Memory B cell (primary cell): ENCODE data around the gene CATSPERE.
"Not testable (repeated sequence)": the region's sequence is repeated elsewhere in the genome, so short reads cannot be mapped to it uniquely, and the experiment has no call there.

Experiments used
- ATAC-seq: fragments of 150-1000 bp; cut with Tn5 transposase; 2 replicates; pipeline ENCODE4 v1.10.0; 2021; ENCODE audit warnings: low read depth, mild to moderate bottlenecking, moderate library complexity
- DNase-seq, 2 donors: peaks; one replicate each; pipeline ENCODE4 v3.0.0; 2022; ENCODE audit warnings: low spot score in 2 of 2
- H3K27ac Mint-ChIP-seq: one replicate; pipeline ENCODE4 v1.8.0; 2022; ENCODE audit warnings: mild to moderate bottlenecking, moderate library complexity, mixed read lengths
- H3K27me3 Mint-ChIP-seq: one replicate; pipeline ENCODE4 v1.8.0; 2022; ENCODE audit warnings: mixed read lengths
- H3K36me3 Mint-ChIP-seq: one replicate; pipeline ENCODE4 v1.8.0; 2022; ENCODE audit warnings: mild to moderate bottlenecking, mixed read lengths
- H3K4me1 Mint-ChIP-seq: one replicate; pipeline ENCODE4 v1.8.0; 2022; ENCODE audit warnings: mixed read lengths
- H3K4me3 Mint-ChIP-seq: one replicate; pipeline ENCODE4 v1.8.0; 2022; ENCODE audit warnings: mild to moderate bottlenecking, moderate library complexity, mixed read lengths
- H3K9me3 Mint-ChIP-seq: one replicate; pipeline ENCODE4 v1.8.0; 2022; ENCODE audit warnings: mixed read lengths

Gene CATSPERE

GRCh38 chr1:244660595-244660994, 199.5 kb downstream of the CATSPERE start:
- H3K9me3 Mint-ChIP-seq: no peaks in the 10 kb centered on the region
- DNase-seq: no peak
- peaks cover 26% of the 10 kb centered on the region for H3K4me1 Mint-ChIP-seq
- no peaks in the 10 kb centered on the region for H3K27me3 Mint-ChIP-seq
- no peak overlapping the region for H3K4me3 Mint-ChIP-seq
- ATAC-seq: no peak
- H3K27ac Mint-ChIP-seq: no peak overlapping the region
- peaks cover 15% of the 10 kb centered on the region for H3K36me3 Mint-ChIP-seq

- not testable (repeated sequence) for H3K27ac Mint-ChIP-seq, H3K4me3 Mint-ChIP-seq, H3K27me3 Mint-ChIP-seq, H3K9me3 Mint-ChIP-seq, DNase-seq, ATAC-seq
- peaks cover 26% of the 10 kb centered on the region for H3K4me1 Mint-ChIP-seq
- H3K36me3 Mint-ChIP-seq: peaks cover 15% of the 10 kb centered on the region
Measured at GRCh38 chr1:244661569-244662312, 200.7 kb downstream of the CATSPERE start.

GRCh38 chr1:244662599-244662998, 201.5 kb downstream of the CATSPERE start:
- Mint-ChIP-seq H3K9me3 (no peaks in the 10 kb centered on the region), H3K36me3 (peaks cover 9% of the 10 kb centered on the region), H3K4me3 (peak overlapping the region; percentile 73), H3K4me1 (peaks cover 27% of the 10 kb centered on the region), H3K27me3 (no peaks in the 10 kb centered on the region), H3K27ac (no peak overlapping the region)
- ATAC-seq: no peak
- DNase-seq: no peak

- peaks cover 2% of the 10 kb centered on the region for H3K36me3 Mint-ChIP-seq
Measured at GRCh38 chr1:244664353-244664752, 203.3 kb downstream of the CATSPERE start.

GRCh38 chr1:244665771-244666217, 204.7 kb downstream of the CATSPERE start:
- H3K36me3 Mint-ChIP-seq: peaks cover 4% of the 10 kb centered on the region
- H3K9me3 Mint-ChIP-seq: no peaks in the 10 kb centered on the region
- no peaks in the 10 kb centered on the region for H3K27me3 Mint-ChIP-seq
- ATAC-seq (peak; percentile 83), DNase-seq (no peak)
- H3K4me3 Mint-ChIP-seq: no peak overlapping the region
- peaks cover 14% of the 10 kb centered on the region for H3K4me1 Mint-ChIP-seq
- no peak overlapping the region for H3K27ac Mint-ChIP-seq

More at GRCh38 chr1:244664353-244664752, 203.3 kb downstream of the CATSPERE start:
- H3K4me3 Mint-ChIP-seq: no peak overlapping the region
- H3K9me3 Mint-ChIP-seq: no peaks in the 10 kb centered on the region
- no peak for ATAC-seq
- no peaks in the 10 kb centered on the region for H3K27me3 Mint-ChIP-seq
- H3K27ac Mint-ChIP-seq: no peak overlapping the region
- peaks cover 15% of the 10 kb centered on the region for H3K4me1 Mint-ChIP-seq
- DNase-seq: no peak

GRCh38 chr1:244666672-244667418, 205.8 kb downstream of the CATSPERE start:
- H3K4me1 Mint-ChIP-seq: peaks cover 15% of the 10 kb centered on the region
- not testable (repeated sequence) for DNase-seq, H3K4me3 Mint-ChIP-seq, ATAC-seq, H3K27ac Mint-ChIP-seq, H3K9me3 Mint-ChIP-seq, H3K27me3 Mint-ChIP-seq, H3K36me3 Mint-ChIP-seq

- Mint-ChIP-seq H3K36me3 (peaks cover 10% of the 10 kb centered on the region), H3K27ac (no peak overlapping the region), H3K4me1 (peaks cover 10% of the 10 kb centered on the region), H3K27me3 (no peaks in the 10 kb centered on the region), H3K4me3 (no peak overlapping the region), H3K9me3 (no peaks in the 10 kb centered on the region)
- DNase-seq (no peak), ATAC-seq (no peak)
Measured at GRCh38 chr1:244667797-244668196, 206.7 kb downstream of the CATSPERE start.

GRCh38 chr1:244672946-244673682, 212.0 kb downstream of the CATSPERE start:
- no peak overlapping the region for H3K4me3 Mint-ChIP-seq
- no peak overlapping the region for H3K27ac Mint-ChIP-seq
- H3K36me3 Mint-ChIP-seq: peaks cover 17% of the 10 kb centered on the region
- no peaks in the 10 kb centered on the region for H3K9me3 Mint-ChIP-seq
- ATAC-seq (no peak), DNase-seq (no peak)
- H3K4me1 Mint-ChIP-seq: peaks cover 15% of the 10 kb centered on the region
- no peaks in the 10 kb centered on the region for H3K27me3 Mint-ChIP-seq

GRCh38 chr1:244674446-244674845, 213.4 kb downstream of the CATSPERE start:
- Mint-ChIP-seq H3K4me3 (no peak overlapping the region), H3K4me1 (peaks cover 15% of the 10 kb centered on the region), H3K27ac (no peak overlapping the region), H3K9me3 (no peaks in the 10 kb centered on the region), H3K36me3 (peaks cover 21% of the 10 kb centered on the region), H3K27me3 (no peaks in the 10 kb centered on the region)
- DNase-seq (no peak), ATAC-seq (no peak)

- Mint-ChIP-seq H3K36me3 (peaks cover 23% of the 10 kb centered on the region), H3K9me3 (no peaks in the 10 kb centered on the region), H3K4me1 (peaks cover 17% of the 10 kb centered on the region), H3K27me3 (no peaks in the 10 kb centered on the region), H3K27ac (no peak overlapping the region), H3K4me3 (no peak overlapping the region)
- no peak for DNase-seq
- no peak for ATAC-seq
Measured at GRCh38 chr1:244675167-244675566, 214.1 kb downstream of the CATSPERE start.

- no peak overlapping the region for H3K4me3 Mint-ChIP-seq
- no peak overlapping the region for H3K27ac Mint-ChIP-seq
- H3K36me3 Mint-ChIP-seq: peaks cover 25% of the 10 kb centered on the region
- ATAC-seq (no peak), DNase-seq (no peak)
- H3K9me3 Mint-ChIP-seq: no peaks in the 10 kb centered on the region
- no peaks in the 10 kb centered on the region for H3K27me3 Mint-ChIP-seq
- H3K4me1 Mint-ChIP-seq: peaks cover 19% of the 10 kb centered on the region
Measured at GRCh38 chr1:244678697-244679096, 217.6 kb downstream of the CATSPERE start.

GRCh38 chr1:244680667-244681066, 219.6 kb downstream of the CATSPERE start:
- H3K9me3 Mint-ChIP-seq: no peaks in the 10 kb centered on the region
- peaks cover 21% of the 10 kb centered on the region for H3K36me3 Mint-ChIP-seq
- peaks cover 15% of the 10 kb centered on the region for H3K4me1 Mint-ChIP-seq
- no peaks in the 10 kb centered on the region for H3K27me3 Mint-ChIP-seq
- H3K27ac Mint-ChIP-seq: no peak overlapping the region
- DNase-seq: no peak
- H3K4me3 Mint-ChIP-seq: no peak overlapping the region
- no peak for ATAC-seq

GRCh38 chr1:244682087-244682486, 221.0 kb downstream of the CATSPERE start:
- H3K9me3 Mint-ChIP-seq, H3K4me3 Mint-ChIP-seq, DNase-seq, H3K27ac Mint-ChIP-seq, H3K27me3 Mint-ChIP-seq, ATAC-seq: not testable (repeated sequence)
- H3K4me1 Mint-ChIP-seq: peaks cover 13% of the 10 kb centered on the region
- peaks cover 27% of the 10 kb centered on the region for H3K36me3 Mint-ChIP-seq
